Vagina (tissue), 2 donors: Measurements from ENCODE around the gene GSTO1.

Source experiments
- CTCF ChIP-seq, 3 experiments: fragments of 450-650 bp in 2 of 3; fragments of 200-600 bp in 1 of 3; sonication (generic) in 1 of 3; IDR thresholded peaks; one replicate each; pipeline ENCODE4 v1.5.1; 2017 to 2019; ENCODE audit warnings: antibody characterized with exemption in 3 of 3, mild to moderate bottlenecking in 2 of 3, moderate library complexity in 2 of 3
- POLR2A ChIP-seq, 2 donors: fragments of 450-650 bp; IDR thresholded peaks; one replicate each; pipeline ENCODE4 v1.6.1; 2017; ENCODE audit warnings: antibody characterized with exemption in 2 of 2, mild to moderate bottlenecking in 2 of 2, moderate library complexity in 2 of 2
- POLR2AphosphoS5 ChIP-seq, 2 donors: sonication (generic); formaldehyde crosslinking; IDR thresholded peaks; one replicate each; pipeline ENCODE4 v1.9.0; 2017; ENCODE audit warnings: antibody characterized with exemption in 2 of 2, mild to moderate bottlenecking in 2 of 2, low read depth in 1 of 2; ENCODE audit not compliant: insufficient read depth in 1 of 2

GRCh38 chr10:104304356-104304745 is 49.7 kb downstream of the GSTO1 start:
- TF ChIP-seq POLR2A (IDR thresholded peaks at IDR 0.05) (no peak), CTCF (IDR thresholded peaks at IDR 0.05) (no peak), POLR2AphosphoS5 (IDR thresholded peaks at IDR 0.05; ENCODE audit: insufficient read depth in 1 of 2, low read depth in 1 of 2) (no peak)
